ENCODE measurements around the gene LKAAEAR1. TPM values are rescaled to one million over a fixed set of nuclear protein-coding genes. Genes with fewer than 3 reads are reported as not detected.

LKAAEAR1 gene
- total and polyA plus RNA-seq, 2 of the 13 experiments (the other 11 are each of a cell fraction or from before 2014, with no cell fraction given), result not detected

DNA sequence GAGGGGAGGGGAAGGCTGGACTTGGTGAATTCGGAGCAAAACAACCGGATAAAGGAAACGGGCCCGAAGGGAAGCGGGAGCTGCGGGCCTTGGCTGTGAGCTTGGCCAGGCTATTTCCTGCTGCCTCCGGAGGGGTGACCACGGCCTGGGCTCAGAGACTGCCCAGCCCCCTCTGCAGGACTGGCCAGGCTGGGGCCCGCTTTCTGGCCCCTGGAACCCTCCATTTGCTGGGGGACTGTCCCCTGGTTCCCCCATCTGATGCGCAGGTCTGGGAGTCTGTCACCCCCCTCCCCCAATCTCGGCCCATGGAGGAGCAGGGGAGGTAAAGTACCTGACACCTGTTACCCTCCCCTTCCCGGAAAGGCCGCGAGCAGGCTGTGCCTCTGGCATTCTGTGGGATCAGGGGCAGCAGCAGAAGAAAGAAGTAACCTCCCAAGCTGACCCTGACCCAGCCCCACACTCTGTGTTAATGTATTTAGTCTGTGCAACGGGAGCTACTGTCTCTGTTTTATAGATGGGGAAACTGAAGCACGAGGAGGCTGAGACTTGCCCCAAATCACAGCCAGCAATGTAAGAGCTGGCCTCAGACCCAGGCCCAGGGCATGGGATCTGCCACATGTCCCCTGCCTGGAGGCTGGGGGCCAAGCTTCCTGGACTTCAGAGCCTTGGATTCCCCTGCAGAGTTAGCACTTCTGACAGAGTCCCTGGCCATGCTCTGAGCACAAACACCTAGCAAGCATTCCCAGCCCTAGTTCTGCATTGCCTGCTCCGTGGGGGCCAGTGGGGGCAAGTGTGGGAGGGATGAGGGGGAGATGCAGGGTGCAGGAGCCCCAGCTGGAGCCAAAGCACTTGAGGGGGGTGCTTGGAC is 44.7 kb downstream of the LKAAEAR1 start (continued):
- TF ChIP-seq ZNF317 (CRISPR knock-in tag; IDR thresholded peaks at IDR 0.05) (no peak), NAIF1 (CRISPR knock-in tag; IDR thresholded peaks at IDR 0.05; ENCODE audit: borderline replicate concordance) (no peak), ZNF446 (CRISPR knock-in tag; IDR thresholded peaks at IDR 0.05) (no peak), ZNF101 (CRISPR knock-in tag; IDR thresholded peaks at IDR 0.05; ENCODE audit: borderline replicate concordance, low read depth) (peak; percentile 92; the same call in 1 of the 2 replicates), ZFP1 (CRISPR knock-in tag; IDR thresholded peaks at IDR 0.05) (no peak), KDM1A (CRISPR knock-in tag; IDR thresholded peaks at IDR 0.05) (no peak), HOXD1 (CRISPR knock-in tag; IDR thresholded peaks at IDR 0.05) (no peak), ZNF343 (CRISPR knock-in tag; IDR thresholded peaks at IDR 0.05) (peak; percentile 50; the same call in 1 of the 2 replicates), ZNF75D (CRISPR knock-in tag; IDR thresholded peaks at IDR 0.05; ENCODE audit: borderline replicate concordance) (no peak), ZFP36L1 (CRISPR knock-in tag; IDR thresholded peaks at IDR 0.05) (no peak), BORCS8-MEF2B (CRISPR knock-in tag; IDR thresholded peaks at IDR 0.05) (no peak), RFX3 (CRISPR knock-in tag; IDR thresholded peaks at IDR 0.05) (no peak), KDM2A (CRISPR knock-in tag; IDR thresholded peaks at IDR 0.05; ENCODE audit: borderline replicate concordance, low read depth) (no peak), NFIC (IDR thresholded peaks at IDR 0.05; ENCODE audit: low read length) (no peak), STAG1 (CRISPR knock-in tag; IDR thresholded peaks at IDR 0.05) (no peak), FOXC1 (CRISPR knock-in tag; IDR thresholded peaks at IDR 0.05; ENCODE audit: borderline replicate concordance) (no peak), ARNT (IDR thresholded peaks at IDR 0.05) (no peak), YEATS2 (CRISPR knock-in tag; IDR thresholded peaks at IDR 0.05; ENCODE audit: borderline replicate concordance) (no peak), TEAD3 (CRISPR knock-in tag; optimal IDR thresholded peaks at IDR 0.05; ENCODE audit: borderline replicate concordance) (peak; percentile 11)
- TF ChIP-seq, protein P1, sequence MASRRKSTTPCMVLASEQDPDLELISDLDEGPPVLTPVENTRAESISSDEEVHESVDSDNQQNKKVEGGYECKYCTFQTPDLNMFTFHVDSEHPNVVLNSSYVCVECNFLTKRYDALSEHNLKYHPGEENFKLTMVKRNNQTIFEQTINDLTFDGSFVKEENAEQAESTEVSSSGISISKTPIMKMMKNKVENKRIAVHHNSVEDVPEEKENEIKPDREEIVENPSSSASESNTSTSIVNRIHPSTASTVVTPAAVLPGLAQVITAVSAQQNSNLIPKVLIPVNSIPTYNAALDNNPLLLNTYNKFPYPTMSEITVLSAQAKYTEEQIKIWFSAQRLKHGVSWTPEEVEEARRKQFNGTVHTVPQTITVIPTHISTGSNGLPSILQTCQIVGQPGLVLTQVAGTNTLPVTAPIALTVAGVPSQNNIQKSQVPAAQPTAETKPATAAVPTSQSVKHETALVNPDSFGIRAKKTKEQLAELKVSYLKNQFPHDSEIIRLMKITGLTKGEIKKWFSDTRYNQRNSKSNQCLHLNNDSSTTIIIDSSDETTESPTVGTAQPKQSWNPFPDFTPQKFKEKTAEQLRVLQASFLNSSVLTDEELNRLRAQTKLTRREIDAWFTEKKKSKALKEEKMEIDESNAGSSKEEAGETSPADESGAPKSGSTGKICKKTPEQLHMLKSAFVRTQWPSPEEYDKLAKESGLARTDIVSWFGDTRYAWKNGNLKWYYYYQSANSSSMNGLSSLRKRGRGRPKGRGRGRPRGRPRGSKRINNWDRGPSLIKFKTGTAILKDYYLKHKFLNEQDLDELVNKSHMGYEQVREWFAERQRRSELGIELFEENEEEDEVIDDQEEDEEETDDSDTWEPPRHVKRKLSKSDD (CRISPR knock-in tag; IDR thresholded peaks at IDR 0.05; ENCODE audit: low read depth), result no peak
- TF ChIP-seq, protein P2, sequence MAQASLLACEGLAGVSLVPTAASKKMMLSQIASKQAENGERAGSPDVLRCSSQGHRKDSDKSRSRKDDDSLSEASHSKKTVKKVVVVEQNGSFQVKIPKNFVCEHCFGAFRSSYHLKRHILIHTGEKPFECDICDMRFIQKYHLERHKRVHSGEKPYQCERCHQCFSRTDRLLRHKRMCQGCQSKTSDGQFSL (CRISPR knock-in tag; IDR thresholded peaks at IDR 0.05), result no peak
- TF ChIP-seq, protein P3, sequence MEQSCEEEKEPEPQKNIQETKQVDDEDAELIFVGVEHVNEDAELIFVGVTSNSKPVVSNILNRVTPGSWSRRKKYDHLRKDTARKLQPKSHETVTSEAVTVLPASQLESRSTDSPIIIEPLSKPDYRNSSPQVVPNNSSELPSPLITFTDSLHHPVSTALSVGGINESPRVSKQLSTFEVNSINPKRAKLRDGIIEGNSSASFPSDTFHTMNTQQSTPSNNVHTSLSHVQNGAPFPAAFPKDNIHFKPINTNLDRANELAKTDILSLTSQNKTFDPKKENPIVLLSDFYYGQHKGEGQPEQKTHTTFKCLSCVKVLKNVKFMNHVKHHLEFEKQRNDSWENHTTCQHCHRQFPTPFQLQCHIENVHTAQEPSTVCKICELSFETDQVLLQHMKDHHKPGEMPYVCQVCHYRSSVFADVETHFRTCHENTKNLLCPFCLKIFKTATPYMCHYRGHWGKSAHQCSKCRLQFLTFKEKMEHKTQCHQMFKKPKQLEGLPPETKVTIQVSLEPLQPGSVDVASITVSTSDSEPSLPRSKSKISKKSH (CRISPR knock-in tag; IDR thresholded peaks at IDR 0.05; ENCODE audit: borderline replicate concordance), result peak; percentile 20; the same call in 1 of the 2 replicates
- TF ChIP-seq, protein P4, sequence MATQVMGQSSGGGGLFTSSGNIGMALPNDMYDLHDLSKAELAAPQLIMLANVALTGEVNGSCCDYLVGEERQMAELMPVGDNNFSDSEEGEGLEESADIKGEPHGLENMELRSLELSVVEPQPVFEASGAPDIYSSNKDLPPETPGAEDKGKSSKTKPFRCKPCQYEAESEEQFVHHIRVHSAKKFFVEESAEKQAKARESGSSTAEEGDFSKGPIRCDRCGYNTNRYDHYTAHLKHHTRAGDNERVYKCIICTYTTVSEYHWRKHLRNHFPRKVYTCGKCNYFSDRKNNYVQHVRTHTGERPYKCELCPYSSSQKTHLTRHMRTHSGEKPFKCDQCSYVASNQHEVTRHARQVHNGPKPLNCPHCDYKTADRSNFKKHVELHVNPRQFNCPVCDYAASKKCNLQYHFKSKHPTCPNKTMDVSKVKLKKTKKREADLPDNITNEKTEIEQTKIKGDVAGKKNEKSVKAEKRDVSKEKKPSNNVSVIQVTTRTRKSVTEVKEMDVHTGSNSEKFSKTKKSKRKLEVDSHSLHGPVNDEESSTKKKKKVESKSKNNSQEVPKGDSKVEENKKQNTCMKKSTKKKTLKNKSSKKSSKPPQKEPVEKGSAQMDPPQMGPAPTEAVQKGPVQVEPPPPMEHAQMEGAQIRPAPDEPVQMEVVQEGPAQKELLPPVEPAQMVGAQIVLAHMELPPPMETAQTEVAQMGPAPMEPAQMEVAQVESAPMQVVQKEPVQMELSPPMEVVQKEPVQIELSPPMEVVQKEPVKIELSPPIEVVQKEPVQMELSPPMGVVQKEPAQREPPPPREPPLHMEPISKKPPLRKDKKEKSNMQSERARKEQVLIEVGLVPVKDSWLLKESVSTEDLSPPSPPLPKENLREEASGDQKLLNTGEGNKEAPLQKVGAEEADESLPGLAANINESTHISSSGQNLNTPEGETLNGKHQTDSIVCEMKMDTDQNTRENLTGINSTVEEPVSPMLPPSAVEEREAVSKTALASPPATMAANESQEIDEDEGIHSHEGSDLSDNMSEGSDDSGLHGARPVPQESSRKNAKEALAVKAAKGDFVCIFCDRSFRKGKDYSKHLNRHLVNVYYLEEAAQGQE (IDR thresholded peaks at IDR 0.05; ENCODE audit: borderline replicate concordance in 1 of 2, low read depth in 1 of 2, low read length in 2 of 2), result no peak

Data from HepG2 (cell line).